Stromal cell of bone marrow (primary cell): ENCODE results near the gene ZNF639.

Source experiments
- DNase-seq: peaks from one replicate; pipeline ENCODE4 v3.0.0-alpha.2; 2012; ENCODE audit warnings: low read depth

ZNF639 gene

DNA sequence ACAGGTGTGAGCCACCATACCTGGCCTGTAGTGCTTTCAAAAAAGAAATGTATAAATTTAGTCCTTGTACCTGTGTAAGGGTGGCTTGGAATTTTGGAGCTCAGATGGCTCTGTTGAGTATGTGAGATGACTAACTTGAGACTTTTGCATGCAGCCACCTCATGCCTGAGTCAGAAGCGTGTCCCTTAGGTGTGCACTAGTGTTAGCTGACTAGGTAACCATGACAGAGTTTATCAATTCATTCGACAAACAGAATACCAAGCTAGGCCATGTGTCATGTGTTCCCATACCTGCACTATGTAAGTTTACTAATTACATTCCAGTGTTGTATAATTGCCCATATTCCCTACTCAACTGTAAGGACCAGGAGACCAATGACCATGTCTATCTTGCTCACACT, 4.0 kb upstream of the ZNF639 start:
- DNase-seq = no peak

DNA sequence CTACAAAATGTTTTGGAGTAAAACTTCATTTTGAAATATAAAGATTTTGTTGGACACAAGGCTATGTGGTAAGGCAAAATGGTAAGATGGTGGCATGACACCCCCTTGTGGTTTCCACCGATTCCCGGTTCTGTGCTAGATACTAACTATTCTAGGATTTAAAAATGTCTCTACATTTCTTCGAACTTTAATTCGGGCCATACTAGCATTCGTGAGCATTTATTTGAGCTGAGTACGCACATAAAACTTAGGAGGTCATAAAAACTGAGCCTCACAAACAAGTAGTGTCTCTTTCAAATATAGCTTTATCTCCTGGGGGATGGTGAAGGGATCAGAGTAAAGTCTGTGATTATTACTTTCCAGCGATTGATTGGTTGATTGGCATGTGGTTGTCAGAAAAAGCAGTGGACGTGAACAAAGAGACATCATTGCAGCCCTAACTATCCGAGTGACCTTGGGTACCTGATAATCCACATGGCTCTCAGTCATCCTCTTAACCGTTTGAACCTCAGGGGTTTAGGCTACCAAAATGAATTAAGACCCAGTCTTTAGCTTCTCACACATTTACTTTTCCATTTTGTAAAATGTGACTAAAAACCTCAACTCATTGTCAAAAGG, 1.1 kb upstream of the ZNF639 start:
- peak; percentile 43 for DNase-seq

DNA sequence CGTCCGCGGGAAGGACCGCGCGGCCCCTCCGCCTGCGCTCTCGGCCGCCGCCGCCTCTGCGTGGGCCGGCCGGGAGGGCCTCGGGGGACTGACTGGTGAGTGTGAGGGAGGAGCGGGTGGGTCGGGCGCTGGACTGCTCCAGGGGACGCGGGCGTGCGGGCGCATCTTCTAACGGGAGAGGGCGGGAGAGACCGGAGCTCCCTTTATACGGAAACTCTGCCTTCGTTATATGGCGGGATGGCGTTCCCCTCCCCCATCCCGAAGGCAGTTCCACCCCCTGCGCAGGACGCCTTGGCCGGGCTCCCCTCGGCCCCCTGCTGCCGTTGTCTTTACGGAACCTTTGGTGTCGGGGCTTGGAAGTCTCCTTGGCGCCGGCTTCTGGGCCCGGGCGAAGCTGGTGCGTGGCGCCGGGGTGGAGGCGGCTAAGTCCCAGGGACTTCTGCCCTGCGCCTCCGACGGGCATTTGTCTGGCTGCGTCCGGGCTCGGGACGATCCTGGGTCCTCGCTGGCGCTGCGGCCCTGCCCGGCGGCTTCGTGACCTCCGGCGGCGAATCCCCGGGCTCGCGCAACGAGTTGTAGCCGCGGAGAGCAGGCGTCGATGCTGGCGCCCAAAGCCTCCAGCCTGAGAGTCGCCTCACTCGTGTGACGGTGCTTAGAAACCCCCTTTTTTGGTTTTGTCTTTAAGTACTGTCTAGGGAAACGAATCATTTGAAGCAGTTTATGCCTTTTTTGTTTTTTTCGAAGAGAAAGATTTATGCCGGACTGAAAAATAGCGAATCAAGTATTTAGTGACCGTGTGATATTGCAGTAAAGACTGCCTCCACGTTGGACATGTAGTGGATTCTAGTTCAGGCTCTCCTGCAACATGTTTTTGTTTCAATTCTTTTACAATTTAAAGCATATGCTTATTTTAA, 623 bp downstream of the ZNF639 start:
- peak; percentile 65 for DNase-seq

DNA sequence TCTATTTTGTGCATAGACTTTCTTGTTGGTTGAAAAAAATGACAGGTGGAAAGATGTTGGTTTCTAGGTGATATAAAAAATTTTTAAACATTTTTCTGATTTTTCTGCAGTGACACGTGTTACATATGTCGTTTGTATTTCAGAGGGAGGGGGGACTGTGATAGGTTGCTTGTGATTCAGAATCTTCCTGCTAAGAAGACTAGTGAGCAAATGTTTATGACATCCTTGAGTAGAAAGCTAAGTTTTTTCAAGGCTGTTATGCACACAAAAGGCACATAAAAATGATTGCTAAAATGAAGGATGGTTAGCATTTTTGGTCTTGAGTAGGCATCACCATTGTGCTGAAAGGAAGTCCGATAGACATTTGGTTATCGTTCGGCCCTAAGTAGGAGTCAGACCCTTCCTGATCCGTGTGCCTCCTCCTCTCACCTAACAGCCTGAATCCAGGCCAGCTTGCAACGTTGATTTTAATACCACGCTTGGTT, 1.5 kb downstream of the ZNF639 start:
- no peak for DNase-seq

DNA sequence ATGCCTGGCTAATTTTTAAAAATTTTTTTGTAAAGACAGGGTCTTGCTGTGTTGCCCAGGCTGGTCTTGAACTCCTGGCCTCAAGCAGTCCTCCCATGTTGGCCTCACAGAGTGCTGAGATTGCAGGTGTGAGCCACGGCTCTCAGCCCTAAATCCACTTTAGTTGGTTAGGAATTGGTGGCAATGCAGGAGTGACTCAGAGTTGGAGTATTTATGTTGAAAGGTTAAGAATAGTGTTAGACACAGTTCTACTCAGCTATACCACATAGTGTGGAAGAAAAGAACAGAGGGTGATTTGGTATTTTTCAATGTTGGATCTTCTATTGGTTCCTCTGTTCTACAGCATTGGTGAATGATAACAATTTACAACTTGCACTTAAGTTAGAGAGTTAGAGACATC, 7.6 kb downstream of the ZNF639 start:
- DNase-seq = no peak

DNA sequence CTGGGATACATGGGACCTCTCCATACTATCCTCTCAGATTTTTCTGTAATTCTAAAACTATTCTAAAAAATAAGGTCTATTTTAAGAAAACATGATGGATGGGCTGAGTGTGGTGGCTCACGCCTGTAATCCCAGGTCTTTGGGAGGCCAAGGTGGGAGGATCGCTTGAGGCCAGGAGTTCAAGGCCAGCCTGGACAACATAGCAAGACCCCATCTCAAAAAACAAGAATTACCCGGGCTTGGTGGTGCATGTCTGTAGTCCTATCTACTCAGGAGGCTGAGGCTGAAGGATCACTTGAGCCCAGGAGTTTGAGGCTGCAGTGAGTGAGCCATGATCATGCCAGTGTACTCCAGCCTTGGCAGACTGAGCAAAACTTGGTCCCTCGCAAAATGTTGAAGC, 9.4 kb downstream of the ZNF639 start:
- no peak for DNase-seq

DNA sequence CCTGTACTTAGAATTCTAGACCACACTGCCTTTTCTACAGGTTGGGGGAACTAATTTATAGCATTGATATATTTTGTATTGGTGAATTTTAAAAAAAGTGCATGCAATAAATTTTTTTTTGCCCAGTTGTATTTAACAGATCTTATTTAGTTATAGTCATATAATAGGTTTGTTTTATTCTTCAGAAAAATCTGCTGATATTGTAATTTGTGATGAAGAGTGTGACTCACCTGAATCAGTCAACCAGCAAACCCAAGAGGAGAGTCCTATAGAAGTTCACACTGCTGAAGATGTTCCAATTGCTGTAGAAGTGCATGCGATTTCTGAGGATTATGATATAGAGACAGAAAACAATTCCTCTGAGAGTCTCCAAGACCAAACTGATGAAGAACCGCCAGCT, 10.3 kb downstream of the ZNF639 start:
- DNase-seq = no peak

DNA sequence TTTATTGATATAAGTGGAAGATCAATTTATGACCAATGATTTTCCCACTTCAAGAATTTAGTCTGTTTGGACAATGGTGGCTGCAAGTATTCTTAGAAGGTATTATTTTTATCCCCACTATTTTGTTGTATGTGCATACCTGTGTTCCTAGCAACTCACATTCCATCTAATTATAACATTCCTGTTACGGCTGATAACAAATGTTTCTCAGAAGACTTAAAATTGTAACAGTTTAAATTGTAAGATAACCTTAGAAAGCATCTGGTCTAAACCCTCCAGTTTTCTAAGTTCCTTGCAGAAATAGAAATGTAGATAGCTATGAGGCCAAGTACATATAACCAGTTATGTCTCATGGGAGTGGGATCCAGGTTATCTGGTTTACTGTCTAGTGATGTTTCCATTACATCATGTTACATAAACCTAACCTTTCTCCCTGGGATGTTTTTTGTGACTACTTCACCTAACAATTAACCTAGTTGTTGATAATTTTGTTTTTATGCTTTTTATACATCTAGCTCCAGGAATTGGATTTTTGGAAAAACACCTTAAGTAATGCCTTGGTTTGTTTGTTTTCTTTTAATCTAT, 13.6 kb downstream of the ZNF639 start:
- no peak for DNase-seq

DNA sequence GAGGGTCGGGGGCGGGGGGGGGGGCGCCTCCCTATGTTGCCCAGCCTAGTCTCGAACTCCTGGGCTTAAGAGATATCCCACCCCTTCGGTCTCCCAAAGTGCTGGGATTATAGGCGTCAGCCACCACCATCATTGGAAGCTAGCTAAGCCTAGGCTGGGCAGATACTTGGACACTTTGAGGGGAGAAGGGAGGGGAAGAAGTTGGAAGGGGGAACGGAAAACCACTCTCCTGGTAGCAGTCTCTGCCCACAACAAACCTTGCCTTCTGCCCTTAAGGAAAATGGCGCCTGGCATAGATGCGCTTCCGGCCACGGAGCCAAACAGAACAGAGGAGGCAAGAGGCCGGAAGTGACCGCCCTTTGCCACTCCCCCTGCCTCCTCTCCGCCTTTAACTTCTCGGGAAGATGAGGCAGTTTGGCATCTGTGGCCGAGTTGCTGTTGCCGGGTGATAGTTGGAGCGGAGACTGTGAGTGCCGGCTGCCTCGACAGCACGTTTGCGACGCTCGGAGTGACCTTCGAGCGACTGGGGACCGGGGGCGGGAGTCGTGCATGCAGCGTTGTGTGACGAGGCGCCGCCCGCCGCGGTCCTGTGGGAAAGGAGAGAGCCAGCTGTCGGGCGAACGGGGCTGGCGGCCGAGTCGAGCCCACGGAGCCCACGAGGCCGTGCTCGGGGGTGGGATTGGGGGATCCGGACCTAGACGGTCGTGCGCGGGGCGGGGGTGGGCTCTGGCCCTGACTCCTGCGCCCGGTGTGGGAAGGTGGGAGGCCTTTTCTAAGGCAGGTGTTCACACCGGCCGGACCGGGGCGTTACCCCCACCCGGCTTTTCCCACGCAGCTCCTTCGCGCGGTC, 24.7 kb downstream of the ZNF639 start, which contains the start of gene MFN1:
Gene MFN1 (plus strand): TSS at position 365 of the 850 bp plus-strand sequence. CDS start 1,143 bp downstream, outside the sequence.
- DNase-seq = peak; percentile 95

DNA sequence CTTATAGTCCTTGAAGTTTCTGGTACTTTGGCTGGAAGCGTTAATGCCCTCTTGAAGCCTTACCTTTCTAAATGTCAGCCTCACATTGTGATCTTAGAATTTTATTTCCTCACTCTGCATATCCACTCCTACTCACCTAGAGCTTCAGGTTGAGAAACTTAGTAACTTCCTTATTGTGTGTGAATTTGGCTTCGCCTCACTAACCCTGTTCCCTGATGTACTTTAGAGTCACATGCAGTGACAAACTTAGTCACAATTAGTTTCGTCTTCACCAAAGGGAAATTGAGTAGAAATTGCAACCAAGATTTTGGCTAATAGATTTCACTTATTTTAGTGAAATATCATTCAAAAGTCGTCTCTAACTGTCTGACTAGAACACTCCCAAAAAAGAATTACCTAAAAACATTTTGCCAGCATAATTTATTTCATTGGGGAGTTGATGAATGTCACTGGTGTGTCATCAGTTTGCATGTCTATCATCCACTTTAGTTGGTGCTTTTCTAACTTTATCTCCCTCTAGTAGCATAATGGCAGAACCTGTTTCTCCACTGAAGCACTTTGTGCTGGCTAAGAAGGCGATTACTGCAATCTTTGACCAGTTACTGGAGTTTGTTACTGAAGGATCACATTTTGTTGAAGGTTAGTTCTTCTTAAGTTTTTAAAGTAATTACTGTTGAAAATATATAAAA, 25.6 kb downstream of the ZNF639 start:
- DNase-seq = no peak

DNA sequence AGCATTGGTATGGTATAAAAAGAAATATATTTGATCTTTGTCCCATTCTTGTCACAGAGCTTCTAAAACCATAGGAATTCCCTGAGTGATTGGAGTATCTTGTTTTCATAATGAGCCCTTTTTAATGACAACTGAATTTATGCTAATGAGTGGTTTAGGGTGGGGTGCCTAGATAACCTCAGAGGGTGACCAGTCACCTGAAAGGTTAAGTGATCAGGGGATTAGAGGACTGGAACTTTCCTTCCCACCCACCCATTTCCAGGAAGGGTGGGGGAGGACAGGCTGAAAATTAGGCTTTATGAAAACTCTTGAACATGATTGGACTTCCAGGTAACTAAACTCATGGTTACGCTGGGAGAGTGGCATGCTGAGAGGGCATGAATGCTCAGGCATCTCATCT, 33.2 kb downstream of the ZNF639 start:
- DNase-seq = no peak

DNA sequence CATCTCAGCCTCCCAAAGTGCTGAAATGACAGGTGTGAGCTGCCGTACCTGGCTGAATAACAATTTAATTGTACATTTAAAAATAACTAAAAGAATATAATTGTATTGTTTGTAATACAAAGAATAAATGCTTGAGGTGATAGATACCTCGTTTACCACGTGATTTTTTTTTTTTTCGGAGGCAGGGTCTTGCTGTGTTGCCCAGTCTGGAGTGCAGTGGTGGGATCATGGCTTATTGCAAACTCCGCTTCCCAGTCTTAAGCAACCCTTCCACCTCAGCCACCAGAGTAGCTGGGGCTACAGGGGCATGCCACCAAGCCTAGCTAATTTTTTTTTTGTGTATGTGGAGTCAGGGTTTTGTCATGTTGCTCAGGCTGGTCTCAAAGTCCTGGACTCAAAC, 40.5 kb downstream of the ZNF639 start:
- no peak for DNase-seq

DNA sequence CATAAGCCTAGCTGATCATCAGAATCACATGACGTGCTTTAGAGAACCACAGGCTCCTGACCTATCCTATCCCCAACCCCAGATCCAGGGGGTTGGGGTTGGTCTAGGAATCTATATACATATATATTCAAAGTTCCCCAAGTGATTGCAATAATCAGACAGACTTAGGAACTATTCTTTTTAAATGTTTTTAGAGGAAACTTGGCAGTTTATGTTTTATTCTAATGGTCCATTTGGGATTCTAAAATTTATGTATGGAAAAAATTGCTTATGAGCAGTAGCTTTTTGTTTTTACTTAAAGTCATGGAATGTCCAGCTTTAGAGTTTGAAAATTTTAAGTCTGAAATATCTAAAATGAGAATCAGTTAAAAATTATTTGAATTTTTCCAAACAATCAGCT, 46.8 kb downstream of the ZNF639 start:
- no peak for DNase-seq

DNA sequence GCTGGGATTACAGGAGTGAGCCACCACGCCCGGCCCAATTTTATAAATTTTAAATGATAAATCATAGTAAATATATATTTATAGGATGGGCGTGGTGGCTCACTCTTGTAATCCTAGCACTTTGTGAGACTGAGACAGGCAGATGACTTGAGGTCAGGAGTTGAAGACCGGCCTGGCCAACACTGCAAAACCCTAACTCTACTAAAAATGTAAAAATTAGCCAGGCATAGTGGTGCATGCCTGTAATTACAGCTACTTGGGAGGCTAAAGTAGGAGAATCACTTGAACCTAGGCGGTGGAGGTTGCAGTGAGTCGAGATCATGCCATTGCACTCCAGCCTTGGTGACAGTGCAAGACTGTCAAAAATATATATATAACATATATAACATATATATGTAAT, 51.1 kb downstream of the ZNF639 start:
- no peak for DNase-seq

DNA sequence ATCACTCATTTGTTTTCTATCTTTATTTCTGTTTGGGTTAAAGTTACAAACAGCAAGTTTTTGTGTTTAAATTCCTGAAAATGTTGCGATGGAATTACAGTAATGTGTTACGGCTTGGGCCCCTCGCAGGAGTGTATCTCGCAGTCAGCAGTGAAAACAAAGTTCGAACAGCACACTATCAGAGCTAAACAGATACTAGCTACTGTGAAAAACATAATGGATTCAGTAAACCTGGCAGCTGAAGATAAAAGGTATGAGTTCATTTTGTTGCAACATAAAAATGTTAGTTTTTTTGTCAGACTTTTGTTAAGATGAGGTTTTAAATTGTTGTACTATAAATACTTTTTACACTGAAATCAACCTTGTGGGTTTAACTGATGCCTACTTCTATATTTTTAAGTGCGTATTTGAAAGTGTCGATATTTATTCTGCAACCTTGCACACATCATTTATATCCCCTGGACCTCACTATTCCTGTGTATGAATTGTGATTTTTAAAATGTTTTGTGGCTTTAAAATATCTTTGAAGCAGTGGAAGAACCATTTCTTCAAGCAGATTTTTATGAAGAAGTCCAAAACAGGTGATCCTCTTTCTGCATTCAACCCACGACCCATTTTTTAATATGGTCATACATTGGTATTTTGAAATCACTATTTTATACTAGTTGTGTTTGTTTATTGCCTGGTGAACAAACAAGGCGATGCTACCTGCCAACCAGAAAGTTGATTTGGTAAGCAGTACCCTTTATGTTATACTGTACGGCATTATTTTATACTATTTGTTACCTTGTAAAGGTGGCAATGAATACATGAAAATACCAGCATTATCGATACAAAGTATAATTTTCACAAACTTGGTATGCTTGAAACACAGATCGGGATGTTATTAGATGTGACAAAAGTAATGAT, 52.5 kb downstream of the ZNF639 start:
- no peak for DNase-seq

DNA sequence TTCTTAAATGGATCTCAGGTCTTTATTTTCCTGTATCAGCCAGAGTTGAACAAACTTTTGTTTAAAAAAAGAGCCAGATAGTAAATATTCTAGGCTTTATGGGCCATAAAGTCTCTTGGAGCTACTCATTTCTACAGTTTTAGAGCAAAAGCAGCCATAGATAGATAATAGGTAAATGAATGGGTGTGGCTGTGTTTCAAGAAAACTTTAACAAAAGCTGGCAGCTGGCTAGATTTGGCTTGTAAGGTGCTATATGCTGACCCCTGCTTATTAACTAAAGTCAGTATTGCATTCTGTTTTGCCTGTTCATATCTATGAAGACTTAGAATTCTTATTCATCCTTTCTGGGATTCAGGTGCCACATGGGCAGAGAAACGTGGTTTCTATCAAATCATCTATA, 53.6 kb downstream of the ZNF639 start:
- no peak for DNase-seq
